ENCODE data around the gene EMB.

Gene EMB

DNA sequence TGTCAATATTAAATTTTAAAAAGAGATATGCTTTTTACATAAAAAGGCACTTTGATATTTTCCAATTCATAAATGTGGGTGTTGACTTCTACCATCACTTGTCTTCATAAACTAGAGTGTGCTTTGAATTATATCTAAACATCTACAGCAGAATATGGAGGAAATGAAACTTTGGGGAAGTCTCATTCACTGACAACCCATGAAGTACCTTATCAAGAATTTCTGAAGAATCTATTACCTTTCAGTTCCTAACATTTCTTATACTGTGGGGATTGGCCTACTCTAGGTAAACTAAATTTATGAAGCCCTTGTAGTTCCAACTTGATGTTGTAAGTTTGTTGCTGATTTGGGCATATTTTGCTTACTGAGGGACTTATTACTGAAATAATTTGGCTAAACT is 81.9 kb downstream of the EMB start:
- H3K4me3 ChIP-seq (ENCODE audit: low read depth, low read length), result no peak overlapping the region
- TF ChIP-seq, protein P1, sequence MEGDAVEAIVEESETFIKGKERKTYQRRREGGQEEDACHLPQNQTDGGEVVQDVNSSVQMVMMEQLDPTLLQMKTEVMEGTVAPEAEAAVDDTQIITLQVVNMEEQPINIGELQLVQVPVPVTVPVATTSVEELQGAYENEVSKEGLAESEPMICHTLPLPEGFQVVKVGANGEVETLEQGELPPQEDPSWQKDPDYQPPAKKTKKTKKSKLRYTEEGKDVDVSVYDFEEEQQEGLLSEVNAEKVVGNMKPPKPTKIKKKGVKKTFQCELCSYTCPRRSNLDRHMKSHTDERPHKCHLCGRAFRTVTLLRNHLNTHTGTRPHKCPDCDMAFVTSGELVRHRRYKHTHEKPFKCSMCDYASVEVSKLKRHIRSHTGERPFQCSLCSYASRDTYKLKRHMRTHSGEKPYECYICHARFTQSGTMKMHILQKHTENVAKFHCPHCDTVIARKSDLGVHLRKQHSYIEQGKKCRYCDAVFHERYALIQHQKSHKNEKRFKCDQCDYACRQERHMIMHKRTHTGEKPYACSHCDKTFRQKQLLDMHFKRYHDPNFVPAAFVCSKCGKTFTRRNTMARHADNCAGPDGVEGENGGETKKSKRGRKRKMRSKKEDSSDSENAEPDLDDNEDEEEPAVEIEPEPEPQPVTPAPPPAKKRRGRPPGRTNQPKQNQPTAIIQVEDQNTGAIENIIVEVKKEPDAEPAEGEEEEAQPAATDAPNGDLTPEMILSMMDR (IDR thresholded peaks at IDR 0.05; ENCODE audit: low read depth, low read length, missing control alignments), result no peak
- no peak for DNase-seq (ENCODE audit: low read depth)
- in situ Hi-C loops (cut with HindIII; ENCODE audit: low sequenced_read_pairs), result no loop called here

DNA sequence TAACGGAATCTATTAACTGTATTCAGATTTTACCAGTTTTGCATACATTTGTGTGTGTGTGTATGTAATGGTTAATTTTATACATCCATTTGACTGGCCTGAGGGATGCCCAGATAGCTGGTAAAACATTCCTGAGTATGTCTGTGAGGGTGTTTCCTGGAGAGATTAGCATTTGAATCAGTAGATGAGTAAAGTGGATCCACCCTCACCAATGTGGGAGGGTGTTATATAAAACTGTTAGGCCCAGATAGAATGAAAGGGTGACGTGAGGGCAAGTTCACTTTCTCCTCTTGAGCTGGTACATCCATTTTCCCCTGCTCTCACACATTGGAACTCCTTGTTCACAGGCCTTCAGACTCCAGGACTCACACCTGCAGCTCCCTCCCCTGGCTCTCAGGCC is 88.7 kb downstream of the EMB start:
- no peak for DNase-seq (ENCODE audit: low read depth)
- TF ChIP-seq, protein P1 (IDR thresholded peaks at IDR 0.05; ENCODE audit: low read depth, low read length, missing control alignments), result no peak
- H3K4me3 ChIP-seq (ENCODE audit: low read depth, low read length), result no peak overlapping the region
- in situ Hi-C loops (cut with HindIII; ENCODE audit: low sequenced_read_pairs), result no loop called here
